ENCODE results near the gene ASXL2.
A peak's percentile ranks its signal among the peaks of the same experiment; 100 is the strongest.

Gene ASXL2

GRCh38 chr2:25817006-25817405, 61.3 kb downstream of the ASXL2 start:
- Histone ChIP-seq H3K4me3 (ENCODE audit: low read length) (peak overlapping the region; percentile 13), H3K4me1 (ENCODE audit: control insufficient read depth, insufficient read depth, low read length) (peaks cover 36% of the 10 kb centered on the region), H3K36me3 (ENCODE audit: control insufficient read depth, insufficient read depth, low read length, severe bottlenecking) (no peaks in the 10 kb centered on the region), H3K9me3 (ENCODE audit: control insufficient read depth, low read length) (no peaks in the 10 kb centered on the region), H3K27me3 (replicated peaks; ENCODE audit: control insufficient read depth, insufficient read depth, low read length) (no peaks in the 10 kb centered on the region), H3K9ac (ENCODE audit: low read length) (peak overlapping the region; percentile 39)
- DNase-seq (ENCODE audit: low read depth), result peak; percentile 19

GRCh38 chr2:25816249-25816648, 62.0 kb downstream of the ASXL2 start:
- H3K9me3 ChIP-seq (ENCODE audit: control insufficient read depth, low read length), result no peaks in the 10 kb centered on the region
- H3K9ac ChIP-seq (ENCODE audit: low read length), result peak overlapping the region; percentile 26
- no peaks in the 10 kb centered on the region for H3K36me3 ChIP-seq (ENCODE audit: control insufficient read depth, insufficient read depth, low read length, severe bottlenecking)
- no peak overlapping the region for H3K4me3 ChIP-seq (ENCODE audit: low read length)
- no peaks in the 10 kb centered on the region for H3K27me3 ChIP-seq (replicated peaks; ENCODE audit: control insufficient read depth, insufficient read depth, low read length)
- DNase-seq (ENCODE audit: low read depth), result no peak
- H3K4me1 ChIP-seq (ENCODE audit: control insufficient read depth, insufficient read depth, low read length), result peaks cover 36% of the 10 kb centered on the region

- H3K4me3 ChIP-seq (ENCODE audit: low read length), result no peak overlapping the region
- DNase-seq (ENCODE audit: low read depth), result no peak
- no peaks in the 10 kb centered on the region for H3K9me3 ChIP-seq (ENCODE audit: control insufficient read depth, low read length)
- H3K4me1 ChIP-seq (ENCODE audit: control insufficient read depth, insufficient read depth, low read length), result peaks cover 32% of the 10 kb centered on the region
- H3K36me3 ChIP-seq (ENCODE audit: control insufficient read depth, insufficient read depth, low read length, severe bottlenecking), result peaks cover 4% of the 10 kb centered on the region
- no peak overlapping the region for H3K9ac ChIP-seq (ENCODE audit: low read length)
- H3K27me3 ChIP-seq (replicated peaks; ENCODE audit: control insufficient read depth, insufficient read depth, low read length), result no peaks in the 10 kb centered on the region
These were observed 63.6 kb downstream of the ASXL2 start for GRCh38 chr2:25814681-25815080.

GRCh38 chr2:25810428-25810827, 67.9 kb downstream of the ASXL2 start:
- Histone ChIP-seq H3K4me3 (ENCODE audit: low read length) (no peak overlapping the region), H3K9me3 (ENCODE audit: control insufficient read depth, low read length) (no peaks in the 10 kb centered on the region), H3K36me3 (ENCODE audit: control insufficient read depth, insufficient read depth, low read length, severe bottlenecking) (peaks cover 8% of the 10 kb centered on the region), H3K27me3 (replicated peaks; ENCODE audit: control insufficient read depth, insufficient read depth, low read length) (no peaks in the 10 kb centered on the region), H3K9ac (ENCODE audit: low read length) (no peak overlapping the region), H3K4me1 (ENCODE audit: control insufficient read depth, insufficient read depth, low read length) (peaks cover 8% of the 10 kb centered on the region)
- no peak for DNase-seq (ENCODE audit: low read depth)

GRCh38 chr2:25809646-25810045, 68.6 kb downstream of the ASXL2 start:
- Histone ChIP-seq H3K9me3 (ENCODE audit: control insufficient read depth, low read length) (no peaks in the 10 kb centered on the region), H3K36me3 (ENCODE audit: control insufficient read depth, insufficient read depth, low read length, severe bottlenecking) (peaks cover 16% of the 10 kb centered on the region), H3K27me3 (replicated peaks; ENCODE audit: control insufficient read depth, insufficient read depth, low read length) (no peaks in the 10 kb centered on the region), H3K4me3 (ENCODE audit: low read length) (no peak overlapping the region), H3K9ac (ENCODE audit: low read length) (no peak overlapping the region), H3K4me1 (ENCODE audit: control insufficient read depth, insufficient read depth, low read length) (peaks cover 5% of the 10 kb centered on the region)
- DNase-seq (ENCODE audit: low read depth), result no peak

GRCh38 chr2:25808006-25808383, 70.3 kb downstream of the ASXL2 start:
- Histone ChIP-seq H3K4me3 (ENCODE audit: low read length) (no peak overlapping the region), H3K9me3 (ENCODE audit: control insufficient read depth, low read length) (no peaks in the 10 kb centered on the region), H3K36me3 (ENCODE audit: control insufficient read depth, insufficient read depth, low read length, severe bottlenecking) (peaks cover 32% of the 10 kb centered on the region), H3K4me1 (ENCODE audit: control insufficient read depth, insufficient read depth, low read length) (no peaks in the 10 kb centered on the region), H3K27me3 (replicated peaks; ENCODE audit: control insufficient read depth, insufficient read depth, low read length) (no peaks in the 10 kb centered on the region), H3K9ac (ENCODE audit: low read length) (no peak overlapping the region)
- peak; percentile 23 for DNase-seq (ENCODE audit: low read depth)

- Histone ChIP-seq H3K27me3 (replicated peaks; ENCODE audit: control insufficient read depth, insufficient read depth, low read length) (no peaks in the 10 kb centered on the region), H3K4me1 (ENCODE audit: control insufficient read depth, insufficient read depth, low read length) (no peaks in the 10 kb centered on the region), H3K9ac (ENCODE audit: low read length) (no peak overlapping the region), H3K4me3 (ENCODE audit: low read length) (no peak overlapping the region), H3K36me3 (ENCODE audit: control insufficient read depth, insufficient read depth, low read length, severe bottlenecking) (peaks cover 34% of the 10 kb centered on the region), H3K9me3 (ENCODE audit: control insufficient read depth, low read length) (no peaks in the 10 kb centered on the region)
- DNase-seq (ENCODE audit: low read depth), result peak; percentile 21
These were observed 71.3 kb downstream of the ASXL2 start for GRCh38 chr2:25806941-25807340.

GRCh38 chr2:25805987-25806386, 72.3 kb downstream of the ASXL2 start:
- peaks cover 34% of the 10 kb centered on the region for H3K36me3 ChIP-seq (ENCODE audit: control insufficient read depth, insufficient read depth, low read length, severe bottlenecking)
- H3K9me3 ChIP-seq (ENCODE audit: control insufficient read depth, low read length), result no peaks in the 10 kb centered on the region
- H3K9ac ChIP-seq (ENCODE audit: low read length), result no peak overlapping the region
- H3K4me3 ChIP-seq (ENCODE audit: low read length), result no peak overlapping the region
- no peaks in the 10 kb centered on the region for H3K4me1 ChIP-seq (ENCODE audit: control insufficient read depth, insufficient read depth, low read length)
- no peaks in the 10 kb centered on the region for H3K27me3 ChIP-seq (replicated peaks; ENCODE audit: control insufficient read depth, insufficient read depth, low read length)
- DNase-seq (ENCODE audit: low read depth), result no peak

GRCh38 chr2:25804338-25804737, 73.9 kb downstream of the ASXL2 start:
- Histone ChIP-seq H3K27me3 (replicated peaks; ENCODE audit: control insufficient read depth, insufficient read depth, low read length) (no peaks in the 10 kb centered on the region), H3K9me3 (ENCODE audit: control insufficient read depth, low read length) (no peaks in the 10 kb centered on the region), H3K9ac (ENCODE audit: low read length) (no peak overlapping the region), H3K36me3 (ENCODE audit: control insufficient read depth, insufficient read depth, low read length, severe bottlenecking) (peaks cover 35% of the 10 kb centered on the region), H3K4me3 (ENCODE audit: low read length) (no peak overlapping the region), H3K4me1 (ENCODE audit: control insufficient read depth, insufficient read depth, low read length) (no peaks in the 10 kb centered on the region)
- no peak for DNase-seq (ENCODE audit: low read depth)

GRCh38 chr2:25799301-25799700, 79.0 kb downstream of the ASXL2 start:
- Histone ChIP-seq H3K36me3 (ENCODE audit: control insufficient read depth, insufficient read depth, low read length, severe bottlenecking) (peaks cover 45% of the 10 kb centered on the region), H3K4me3 (ENCODE audit: low read length) (no peak overlapping the region), H3K9me3 (ENCODE audit: control insufficient read depth, low read length) (no peaks in the 10 kb centered on the region), H3K9ac (ENCODE audit: low read length) (no peak overlapping the region), H3K27me3 (replicated peaks; ENCODE audit: control insufficient read depth, insufficient read depth, low read length) (no peaks in the 10 kb centered on the region), H3K4me1 (ENCODE audit: control insufficient read depth, insufficient read depth, low read length) (no peaks in the 10 kb centered on the region)
- no peak for DNase-seq (ENCODE audit: low read depth)

GRCh38 chr2:25797620-25798488, 80.4 kb downstream of the ASXL2 start:
- Histone ChIP-seq H3K4me3 (ENCODE audit: low read length) (no peak overlapping the region), H3K9ac (ENCODE audit: low read length) (no peak overlapping the region), H3K9me3 (ENCODE audit: control insufficient read depth, low read length) (no peaks in the 10 kb centered on the region), H3K36me3 (ENCODE audit: control insufficient read depth, insufficient read depth, low read length, severe bottlenecking) (peaks cover 35% of the 10 kb centered on the region), H3K4me1 (ENCODE audit: control insufficient read depth, insufficient read depth, low read length) (no peaks in the 10 kb centered on the region), H3K27me3 (replicated peaks; ENCODE audit: control insufficient read depth, insufficient read depth, low read length) (no peaks in the 10 kb centered on the region)
- DNase-seq (ENCODE audit: low read depth), result no peak

Data from adipocyte (in vitro differentiated cells).